ENCODE data around the gene RPL19. TPM values are rescaled to one million over a fixed set of nuclear protein-coding genes. Genes with fewer than 3 reads are reported as not detected.

The RPL19 gene
- total RNA-seq, 1 donor: 3,292 TPM

- Histone ChIP-seq H3K4me1 (ENCODE audit: insufficient read depth, low read length) (no peaks in the 10 kb centered on the region), H3K4me3 (ENCODE audit: low read length) (no peak overlapping the region), H3K27me3 (ENCODE audit: insufficient read depth, low read length) (no peaks in the 10 kb centered on the region), H3K9me3 (ENCODE audit: low read depth, low read length) (no peaks in the 10 kb centered on the region)
These were observed 16.4 kb upstream of the RPL19 start for GRCh38 chr17:39183720-39184119.

- Histone ChIP-seq H3K9me3 (ENCODE audit: low read depth, low read length) (no peaks in the 10 kb centered on the region), H3K4me1 (ENCODE audit: insufficient read depth, low read length) (no peaks in the 10 kb centered on the region), H3K27me3 (ENCODE audit: insufficient read depth, low read length) (no peaks in the 10 kb centered on the region), H3K4me3 (ENCODE audit: low read length) (no peak overlapping the region)
These were observed 13.5 kb upstream of the RPL19 start for GRCh38 chr17:39186481-39187002.

GRCh38 chr17:39187152-39187830 is 12.8 kb upstream of the RPL19 start:
- Histone ChIP-seq H3K4me3 (ENCODE audit: low read length) (no peak overlapping the region), H3K9me3 (ENCODE audit: low read depth, low read length) (no peaks in the 10 kb centered on the region), H3K27me3 (ENCODE audit: insufficient read depth, low read length) (no peaks in the 10 kb centered on the region), H3K4me1 (ENCODE audit: insufficient read depth, low read length) (no peaks in the 10 kb centered on the region)

GRCh38 chr17:39191750-39192510 is 8.2 kb upstream of the RPL19 start:
- no peaks in the 10 kb centered on the region for H3K9me3 ChIP-seq (ENCODE audit: low read depth, low read length)
- H3K27me3 ChIP-seq (ENCODE audit: insufficient read depth, low read length): no peaks in the 10 kb centered on the region
- peaks cover 11% of the 10 kb centered on the region for H3K4me1 ChIP-seq (ENCODE audit: insufficient read depth, low read length)
- no peak overlapping the region for H3K4me3 ChIP-seq (ENCODE audit: low read length)

GRCh38 chr17:39192901-39193300 is 7.2 kb upstream of the RPL19 start:
- Histone ChIP-seq H3K9me3 (ENCODE audit: low read depth, low read length) (no peaks in the 10 kb centered on the region), H3K27me3 (ENCODE audit: insufficient read depth, low read length) (no peaks in the 10 kb centered on the region), H3K4me3 (ENCODE audit: low read length) (no peak overlapping the region), H3K4me1 (ENCODE audit: insufficient read depth, low read length) (peaks cover 13% of the 10 kb centered on the region)

GRCh38 chr17:39193346-39193745 is 6.7 kb upstream of the RPL19 start:
- Histone ChIP-seq H3K9me3 (ENCODE audit: low read depth, low read length) (no peaks in the 10 kb centered on the region), H3K4me3 (ENCODE audit: low read length) (no peak overlapping the region), H3K4me1 (ENCODE audit: insufficient read depth, low read length) (peaks cover 18% of the 10 kb centered on the region), H3K27me3 (ENCODE audit: insufficient read depth, low read length) (no peaks in the 10 kb centered on the region)

GRCh38 chr17:39194089-39194984 is 5.7 kb upstream of the RPL19 start:
- H3K9me3 ChIP-seq (ENCODE audit: low read depth, low read length): no peaks in the 10 kb centered on the region
- H3K27me3 ChIP-seq (ENCODE audit: insufficient read depth, low read length): no peaks in the 10 kb centered on the region
- no peak overlapping the region for H3K4me3 ChIP-seq (ENCODE audit: low read length)
- peaks cover 27% of the 10 kb centered on the region for H3K4me1 ChIP-seq (ENCODE audit: insufficient read depth, low read length)

GRCh38 chr17:39194985-39195524 is 5.0 kb upstream of the RPL19 start:
- peaks cover 31% of the 10 kb centered on the region for H3K4me1 ChIP-seq (ENCODE audit: insufficient read depth, low read length)
- no peaks in the 10 kb centered on the region for H3K27me3 ChIP-seq (ENCODE audit: insufficient read depth, low read length)
- H3K4me3 ChIP-seq (ENCODE audit: low read length): no peak overlapping the region
- no peaks in the 10 kb centered on the region for H3K9me3 ChIP-seq (ENCODE audit: low read depth, low read length)

GRCh38 chr17:39195568-39196160 is 4.4 kb upstream of the RPL19 start:
- H3K4me3 ChIP-seq (ENCODE audit: low read length): no peak overlapping the region
- H3K9me3 ChIP-seq (ENCODE audit: low read depth, low read length): no peaks in the 10 kb centered on the region
- H3K27me3 ChIP-seq (ENCODE audit: insufficient read depth, low read length): no peaks in the 10 kb centered on the region
- H3K4me1 ChIP-seq (ENCODE audit: insufficient read depth, low read length): peaks cover 33% of the 10 kb centered on the region

- H3K9me3 ChIP-seq (ENCODE audit: low read depth, low read length): no peaks in the 10 kb centered on the region
- no peak overlapping the region for H3K4me3 ChIP-seq (ENCODE audit: low read length)
- H3K27me3 ChIP-seq (ENCODE audit: insufficient read depth, low read length): no peaks in the 10 kb centered on the region
- H3K4me1 ChIP-seq (ENCODE audit: insufficient read depth, low read length): peaks cover 40% of the 10 kb centered on the region
These were observed 3.8 kb upstream of the RPL19 start for GRCh38 chr17:39196241-39196807.

- no peaks in the 10 kb centered on the region for H3K27me3 ChIP-seq (ENCODE audit: insufficient read depth, low read length)
- H3K4me3 ChIP-seq (ENCODE audit: low read length): peak overlapping the region; percentile 52
- no peaks in the 10 kb centered on the region for H3K9me3 ChIP-seq (ENCODE audit: low read depth, low read length)
- peaks cover 45% of the 10 kb centered on the region for H3K4me1 ChIP-seq (ENCODE audit: insufficient read depth, low read length)
These were observed 3.2 kb upstream of the RPL19 start for GRCh38 chr17:39196808-39197291.

GRCh38 chr17:39197380-39198185 is 2.5 kb upstream of the RPL19 start, which contains the start of gene CACNB1:
Gene CACNB1, minus strand, starts transcription at chr17:39197669. Its CDS starts 174 bp downstream, at chr17:39197495.
- peak within 1 kb of the TSS; percentile 52 for H3K4me3 ChIP-seq (ENCODE audit: low read length)
- H3K27me3 ChIP-seq (ENCODE audit: insufficient read depth, low read length): no peaks in the 10 kb centered on the region
- H3K4me1 ChIP-seq (ENCODE audit: insufficient read depth, low read length): peaks cover 50% of the 10 kb centered on the region
- no peaks in the 10 kb centered on the region for H3K9me3 ChIP-seq (ENCODE audit: low read depth, low read length)

- Histone ChIP-seq H3K4me1 (ENCODE audit: insufficient read depth, low read length) (peaks cover 50% of the 10 kb centered on the region), H3K4me3 (ENCODE audit: low read length) (no peak overlapping the region), H3K9me3 (ENCODE audit: low read depth, low read length) (no peaks in the 10 kb centered on the region), H3K27me3 (ENCODE audit: insufficient read depth, low read length) (no peaks in the 10 kb centered on the region)
These were observed 1.9 kb upstream of the RPL19 start for GRCh38 chr17:39198186-39198566.

Data from mononuclear cell (primary cell).